HG02610 (cell line): ENCODE results near the gene PDIA2.

ENCODE experiments used
- ATAC-seq: cut with Tn5 transposase; IDR thresholded peaks from one replicate; pipeline ENCODE4 v1.9.1; 2021; ENCODE audit warnings: mild to moderate bottlenecking, moderate library complexity; ENCODE audit not compliant: unreplicated experiment

The PDIA2 gene

DNA sequence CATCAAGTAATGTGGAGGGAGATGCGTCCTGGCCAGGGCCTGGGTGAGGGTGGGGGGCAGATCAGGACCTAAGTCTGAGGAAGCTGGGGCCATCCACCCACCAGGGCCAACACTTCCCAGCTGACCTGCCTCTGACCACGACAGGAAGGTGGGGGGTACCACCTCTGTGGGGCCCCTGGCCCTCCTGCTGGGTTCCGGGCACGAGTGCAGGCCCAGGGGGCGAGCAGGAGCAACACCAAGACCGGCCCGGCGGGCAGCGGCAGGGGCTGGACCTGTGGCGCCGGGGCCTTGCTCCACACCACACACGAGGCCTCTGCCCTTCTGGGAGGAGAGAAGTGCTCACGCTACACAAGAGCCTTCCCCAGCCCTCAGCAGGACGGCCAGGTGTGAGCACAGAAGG lies 13.3 kb downstream of the PDIA2 start:
- ATAC-seq, result no peak

DNA sequence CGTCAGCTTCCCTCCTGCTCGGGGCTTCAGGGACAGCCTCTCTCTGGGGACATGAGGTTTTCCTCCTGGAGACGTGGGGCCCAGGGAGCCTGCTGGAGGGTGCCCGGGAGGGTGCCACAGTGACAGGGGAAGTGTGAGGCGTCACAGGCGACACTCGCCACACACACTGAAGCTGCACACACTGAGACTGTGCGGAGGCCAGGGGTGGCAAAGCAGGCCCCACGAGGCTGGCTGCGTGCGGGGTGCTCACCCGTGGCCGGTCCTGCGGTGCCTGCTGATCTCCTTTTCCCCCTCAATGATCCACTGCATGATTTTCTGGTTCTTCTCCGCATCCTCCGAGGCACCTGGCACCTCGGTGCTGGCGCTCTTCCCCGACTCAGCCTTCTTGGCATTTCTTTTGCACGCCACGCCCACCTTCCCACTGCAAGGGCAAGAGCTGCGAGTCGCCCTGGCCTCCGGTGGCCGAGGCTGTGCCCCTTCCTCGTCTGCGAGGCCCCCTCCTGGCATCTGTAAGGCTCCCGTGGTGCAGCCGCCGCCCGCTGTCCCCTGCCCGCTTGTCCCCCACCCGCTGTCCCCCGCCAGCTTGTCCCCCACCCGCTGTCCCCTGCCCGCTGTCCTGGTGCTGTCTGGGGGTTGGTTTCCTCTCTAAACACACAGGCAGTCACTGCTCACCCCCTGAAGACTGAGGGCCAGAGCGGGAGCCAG lies 14.0 kb downstream of the PDIA2 start:
- no peak for ATAC-seq

DNA sequence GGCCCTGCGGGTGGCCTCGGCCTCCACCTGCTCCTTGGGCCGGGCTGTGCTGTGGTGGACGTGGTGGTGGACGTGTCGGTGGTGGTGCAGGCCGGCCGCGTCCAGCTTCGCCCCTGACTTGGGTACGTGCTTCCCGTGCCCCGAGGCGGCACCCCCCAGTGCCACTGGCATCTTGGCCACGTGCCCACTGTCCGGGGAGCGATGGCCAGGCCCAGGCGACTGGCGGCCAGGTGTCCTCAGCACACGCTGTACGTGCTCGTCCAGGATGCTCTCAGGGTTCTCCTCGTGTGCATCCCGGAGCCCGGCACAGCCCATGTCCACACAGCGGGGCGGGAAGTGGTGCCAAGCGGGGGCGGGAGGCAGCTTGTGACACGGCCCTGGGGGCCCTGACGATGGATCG lies 14.9 kb downstream of the PDIA2 start:
- no peak for ATAC-seq

DNA sequence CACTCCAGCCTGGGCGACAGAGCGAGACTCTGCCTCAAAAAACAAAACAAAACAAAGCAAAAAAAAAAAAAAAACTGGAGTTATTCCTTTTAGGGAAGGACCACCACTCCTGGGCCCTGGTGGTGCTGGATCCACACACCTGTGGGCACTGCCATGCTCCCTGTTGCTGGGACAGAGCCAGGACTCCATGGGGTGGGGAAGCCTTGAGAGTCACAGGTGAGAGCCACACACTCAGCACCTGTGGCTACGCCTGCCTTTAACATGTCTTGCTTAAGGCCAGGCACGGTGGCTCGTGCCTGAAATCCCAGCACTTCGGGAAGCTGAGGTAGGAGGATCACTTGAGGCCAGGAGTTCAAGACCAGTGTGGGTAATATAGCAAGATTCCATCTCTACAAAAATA lies 18.3 kb downstream of the PDIA2 start:
- ATAC-seq, result no peak

DNA sequence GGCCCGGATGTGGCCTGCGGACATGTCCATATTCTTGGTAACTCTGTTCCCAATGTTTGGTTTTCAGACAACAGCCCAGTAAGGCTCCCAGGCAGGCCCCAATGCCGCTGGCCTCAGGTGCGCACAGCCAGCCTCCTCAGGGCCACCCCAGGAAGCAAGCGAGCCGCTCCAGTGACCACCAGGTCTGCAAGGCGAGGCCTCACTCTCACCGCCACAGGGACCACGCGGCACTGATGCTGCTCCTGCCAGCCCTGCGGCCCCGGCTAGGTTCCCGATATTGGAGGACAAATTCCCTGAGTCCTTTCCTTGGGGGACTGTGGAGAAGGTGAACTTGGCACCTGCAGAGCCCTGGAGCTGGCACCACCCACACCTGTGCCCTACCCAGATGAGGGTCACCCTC lies 19.0 kb downstream of the PDIA2 start:
- no peak for ATAC-seq

DNA sequence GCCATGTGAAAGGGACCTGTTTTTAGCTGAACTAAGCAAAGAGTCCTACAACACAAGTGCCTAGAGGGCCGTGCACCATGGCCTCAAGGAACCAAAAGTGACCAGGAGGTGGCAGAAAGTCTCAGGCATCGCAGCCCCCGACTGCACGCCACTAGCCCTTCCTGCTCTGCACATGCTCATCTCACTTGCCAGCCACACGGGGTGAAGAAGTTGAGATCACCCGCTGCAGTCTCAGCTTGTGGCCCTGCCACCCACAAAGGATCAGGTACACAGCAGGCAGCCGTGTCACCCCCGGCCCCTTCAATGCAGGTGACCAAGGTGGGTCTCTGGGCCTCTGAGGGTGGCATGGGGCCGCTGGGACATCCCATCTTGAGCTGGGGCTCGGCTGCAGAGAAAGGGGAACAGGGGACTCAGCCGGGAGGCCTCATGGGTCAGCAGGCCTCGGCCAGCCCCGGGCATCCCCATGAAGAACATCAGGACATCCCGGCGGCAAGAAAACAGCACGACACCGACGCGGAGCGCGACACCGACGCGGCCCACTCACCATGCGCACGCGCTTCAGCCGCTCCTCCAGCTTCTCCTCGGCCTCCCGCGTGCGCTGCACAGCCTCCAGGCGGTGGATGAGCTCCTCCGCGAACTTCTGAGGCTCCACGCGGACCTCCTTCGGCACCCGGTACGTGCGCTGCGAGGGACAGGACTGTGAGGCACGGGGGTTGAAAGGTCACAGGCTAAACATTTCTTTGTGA lies 21.0 kb downstream of the PDIA2 start:
- ATAC-seq, result no peak

DNA sequence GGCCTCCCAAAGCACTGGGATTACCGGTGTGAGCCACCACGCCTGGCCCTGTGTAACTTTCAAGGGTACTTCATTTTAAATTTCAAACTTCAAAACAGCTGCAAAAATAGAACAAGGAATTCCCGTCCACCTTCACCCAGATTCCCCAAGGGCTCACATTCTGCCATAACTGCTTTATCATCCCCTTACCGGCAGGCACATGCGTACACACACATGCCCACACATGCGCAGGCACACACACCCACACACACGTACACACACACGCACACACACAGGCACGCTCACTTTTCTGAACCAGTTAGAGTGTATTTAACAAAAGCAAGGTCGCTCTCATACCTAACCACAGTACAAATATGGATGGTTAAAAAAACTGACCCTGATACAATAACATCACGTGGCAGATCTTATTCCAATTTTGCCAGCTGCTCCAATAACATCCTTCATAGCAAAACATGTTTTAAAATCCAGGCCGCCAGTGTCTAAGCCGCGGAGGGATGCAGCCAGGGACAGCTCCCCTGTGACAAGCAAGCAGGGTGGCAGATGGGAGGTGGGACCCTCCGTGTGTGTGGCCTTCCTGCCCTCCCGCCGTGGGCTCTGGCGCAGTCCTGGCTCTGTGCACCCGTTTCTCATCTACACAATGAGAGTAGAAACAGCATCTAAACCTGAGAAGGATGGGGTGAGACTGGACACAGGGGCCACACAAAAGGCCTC lies 23.1 kb downstream of the PDIA2 start:
- ATAC-seq, result no peak

DNA sequence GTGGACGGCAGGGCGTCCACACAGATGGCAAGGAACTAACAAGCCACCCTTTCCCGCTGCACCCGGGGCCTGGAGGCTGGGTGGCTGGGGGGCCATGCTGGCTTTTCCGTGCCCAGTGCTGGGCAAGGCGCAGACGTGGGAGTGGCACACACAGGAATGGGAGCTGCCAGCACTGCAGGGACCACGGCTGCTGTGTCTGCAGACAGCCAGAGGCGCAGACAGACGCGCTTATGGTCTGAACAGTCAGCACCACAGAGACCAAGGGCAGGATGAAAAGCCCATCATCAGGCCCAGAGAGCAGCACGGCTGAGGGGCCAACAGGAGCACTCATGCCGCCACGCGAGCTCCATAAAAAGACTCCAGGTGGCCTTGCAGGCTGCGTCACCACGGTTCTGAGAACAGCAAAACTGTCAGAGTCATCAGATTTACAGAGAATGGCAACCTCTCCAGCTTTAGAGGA lies 24.0 kb downstream of the PDIA2 start:
- ATAC-seq, result no peak

DNA sequence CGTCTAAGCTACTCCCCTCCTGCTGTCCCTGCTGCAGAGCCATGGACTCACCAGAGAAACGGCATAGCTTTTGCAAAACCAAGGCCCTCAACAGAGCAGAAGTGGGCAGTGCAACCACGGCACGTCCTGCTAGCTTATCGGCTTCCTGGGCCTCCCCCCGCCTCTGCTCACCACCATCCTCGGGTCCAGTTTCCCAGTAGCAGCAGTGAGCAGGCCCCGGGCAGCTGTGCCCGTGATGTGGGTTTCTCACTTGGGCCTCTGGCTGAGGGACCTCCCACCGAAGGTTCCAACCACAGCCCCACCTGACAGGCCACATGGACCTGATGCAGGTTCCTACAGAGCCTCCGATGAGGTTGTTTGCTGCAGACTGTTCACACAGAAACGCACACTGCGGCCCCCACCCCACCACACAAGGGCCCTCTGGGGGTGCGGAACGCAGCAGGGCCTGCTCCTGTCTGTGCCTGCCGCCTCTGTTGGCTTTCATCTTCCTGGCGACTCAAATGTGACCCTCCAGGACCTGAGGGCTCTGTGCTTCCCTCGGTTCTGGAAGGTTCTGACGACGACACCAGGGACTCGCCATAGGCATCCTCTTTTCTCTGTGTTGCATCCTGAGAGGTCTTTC lies 24.8 kb downstream of the PDIA2 start:
- no peak for ATAC-seq

DNA sequence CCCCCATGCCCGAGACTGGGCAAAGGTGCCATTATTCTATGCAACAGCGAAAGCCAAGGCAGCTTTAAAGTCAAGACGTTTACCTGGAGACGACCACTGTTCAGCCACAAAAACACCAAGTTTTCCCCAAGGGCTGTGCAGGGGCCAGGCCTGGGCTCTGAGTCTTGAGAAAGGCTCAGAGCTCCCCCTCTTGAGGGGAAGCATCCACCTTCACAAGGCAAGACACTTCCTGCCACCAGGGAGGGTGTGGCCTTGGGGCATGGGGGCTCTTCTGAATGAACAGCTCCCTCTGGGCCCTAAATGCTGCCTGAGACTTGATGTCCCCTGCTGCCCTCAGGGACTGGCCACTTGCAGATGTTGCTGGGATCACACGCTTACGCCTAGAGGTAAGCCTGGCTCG lies 26.5 kb downstream of the PDIA2 start:
- ATAC-seq, result no peak

DNA sequence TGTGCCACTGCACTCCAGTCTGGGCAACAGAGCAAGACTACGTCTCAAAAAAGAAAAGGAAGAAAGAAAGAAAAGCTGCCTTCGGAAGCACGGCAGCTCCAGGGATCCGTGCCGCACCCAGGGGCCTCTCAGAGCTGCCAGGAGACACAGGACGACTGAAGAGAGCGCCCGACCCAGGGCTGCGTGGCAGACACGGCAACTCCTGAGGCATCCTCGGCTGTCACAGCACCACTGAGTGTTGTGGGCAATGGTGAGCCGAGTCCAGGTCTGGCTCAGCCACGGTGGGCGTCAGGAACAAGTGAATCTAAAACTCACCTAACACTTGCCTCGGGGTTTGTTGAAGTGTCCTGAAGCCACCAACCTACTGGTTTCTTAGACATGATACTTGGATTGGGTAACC lies 28.8 kb downstream of the PDIA2 start:
- ATAC-seq, result no peak

DNA sequence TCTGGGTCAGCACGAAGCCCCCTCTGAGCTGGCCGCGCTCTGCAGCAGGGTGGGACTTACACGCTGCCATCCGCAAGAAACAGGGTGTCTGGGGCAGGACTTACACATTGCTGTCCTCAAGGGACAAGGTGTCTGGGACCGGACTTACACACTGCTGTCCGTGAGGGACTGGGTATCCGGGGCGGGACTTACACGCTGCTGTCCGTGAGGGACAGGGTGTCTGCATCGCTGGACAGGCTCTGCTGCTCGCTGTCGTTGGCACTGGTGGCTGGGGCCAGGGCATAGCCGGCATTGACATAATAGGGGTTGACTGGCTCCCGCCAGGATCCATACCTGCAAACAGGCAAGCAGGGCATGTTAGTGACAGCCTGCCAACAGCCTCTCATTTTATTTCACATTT lies 31.4 kb downstream of the PDIA2 start:
- ATAC-seq, result no peak

DNA sequence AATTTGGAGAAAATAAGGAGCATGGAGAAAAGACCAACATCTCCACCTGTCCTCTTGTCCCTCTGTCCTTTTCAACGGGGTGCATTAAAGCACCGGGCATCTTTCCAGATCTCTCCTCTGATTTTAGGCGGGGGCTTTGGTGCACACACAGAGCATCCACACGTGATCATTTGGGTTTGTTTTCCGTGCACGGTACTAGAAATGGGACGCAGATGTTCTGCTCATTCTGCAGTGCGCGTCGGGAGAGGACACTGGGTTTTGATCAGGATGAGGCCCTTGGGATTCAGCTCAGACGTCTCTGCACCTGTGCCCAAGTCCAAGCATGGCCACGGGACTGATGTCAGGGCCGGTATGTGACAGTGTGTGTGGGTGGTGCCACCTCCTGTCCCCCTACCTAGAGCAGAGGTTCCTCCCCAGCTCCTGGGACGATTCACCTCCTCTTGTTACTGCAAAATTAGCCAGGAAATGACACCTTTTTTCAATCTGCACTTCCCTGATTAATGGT lies 31.9 kb downstream of the PDIA2 start:
- no peak for ATAC-seq

DNA sequence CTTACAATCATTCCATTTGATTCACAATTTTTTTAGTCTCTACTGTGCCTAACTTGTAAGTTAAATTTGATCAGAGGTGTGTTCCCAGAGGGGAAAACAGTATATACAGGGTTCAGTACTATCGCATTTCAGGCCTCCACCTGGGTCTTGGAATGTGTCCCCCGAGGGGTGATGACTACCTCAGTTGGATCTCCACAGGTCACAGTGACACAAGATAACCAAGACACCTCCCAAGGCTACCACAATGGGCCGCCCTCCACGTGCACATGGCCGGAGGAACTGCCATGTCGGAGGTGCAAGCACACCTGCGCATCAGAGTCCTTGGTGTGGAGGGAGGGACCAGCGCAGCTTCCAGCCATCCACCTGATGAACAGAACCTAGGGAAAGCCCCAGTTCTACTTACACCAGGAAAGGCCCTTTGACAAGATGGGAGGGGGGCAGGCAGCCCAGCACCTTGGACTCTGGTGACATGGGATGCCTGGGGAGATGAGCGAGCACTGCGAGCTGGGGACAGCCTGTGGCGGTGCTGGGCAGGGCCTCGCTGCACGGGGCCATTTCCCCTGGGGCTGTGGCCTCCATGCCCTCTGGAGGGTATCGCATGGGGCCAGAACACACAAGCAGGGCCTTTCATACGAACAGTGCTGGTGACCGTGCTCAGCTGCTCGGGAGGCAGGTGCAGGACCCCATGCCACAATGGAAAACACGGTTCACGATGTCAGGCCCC lies 33.9 kb downstream of the PDIA2 start:
- no peak for ATAC-seq

DNA sequence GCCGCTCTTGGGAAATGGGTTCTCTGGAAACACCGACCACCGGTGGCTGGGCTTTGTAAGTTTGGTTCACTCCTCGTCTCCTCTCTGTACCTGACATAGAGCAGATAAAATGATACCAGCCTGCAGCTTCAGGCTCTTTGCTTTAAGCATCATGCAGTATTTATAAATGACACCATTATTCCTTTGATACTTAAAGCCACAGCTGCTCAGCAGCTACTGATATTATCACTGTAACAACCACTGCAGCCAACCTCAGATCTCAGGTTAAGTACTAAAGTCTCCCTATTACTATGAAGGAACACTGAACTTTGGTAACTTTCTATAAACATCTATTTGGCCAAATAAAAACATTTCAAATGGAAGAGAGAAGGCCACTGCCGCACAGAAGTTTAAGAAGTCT lies 34.6 kb downstream of the PDIA2 start:
- ATAC-seq, result no peak

DNA sequence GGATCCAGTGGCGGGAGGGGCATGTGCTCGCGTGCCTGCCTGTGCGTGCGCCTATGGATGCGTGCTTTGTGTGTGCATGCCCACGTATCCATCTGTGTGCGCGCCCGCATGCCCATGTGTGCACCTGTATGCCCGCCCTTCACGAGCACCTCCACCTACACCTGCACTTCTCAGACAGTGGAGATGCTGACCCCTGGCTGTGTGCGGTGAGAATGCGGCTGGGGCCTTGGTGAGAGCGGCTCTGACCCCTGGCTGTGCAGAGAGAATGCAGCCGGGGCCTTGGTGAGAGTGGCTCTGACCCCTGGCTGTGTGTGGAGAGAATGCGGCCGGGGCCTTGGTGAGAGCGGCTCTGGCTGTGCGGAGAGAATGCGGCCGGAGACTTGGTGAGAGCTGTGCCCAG lies 35.7 kb downstream of the PDIA2 start:
- no peak for ATAC-seq

DNA sequence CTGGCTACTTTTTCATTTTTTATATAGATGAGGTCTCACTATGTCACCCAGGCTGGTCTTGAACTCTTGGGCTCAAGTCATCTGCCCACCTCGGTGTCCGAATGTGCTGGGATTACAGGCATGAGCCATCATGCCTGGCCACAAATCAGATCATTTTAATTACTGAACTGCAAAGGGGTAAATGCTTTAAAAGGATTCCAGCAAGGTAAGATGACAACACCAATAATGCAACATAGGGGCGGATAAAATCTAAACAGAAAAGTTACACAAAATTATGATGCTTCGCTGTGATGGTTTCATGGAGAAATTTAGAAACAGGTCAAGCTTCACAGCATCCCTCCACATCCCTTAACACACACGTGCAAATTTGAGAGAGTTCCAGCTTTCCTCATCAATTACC lies 37.2 kb downstream of the PDIA2 start:
- ATAC-seq, result no peak

DNA sequence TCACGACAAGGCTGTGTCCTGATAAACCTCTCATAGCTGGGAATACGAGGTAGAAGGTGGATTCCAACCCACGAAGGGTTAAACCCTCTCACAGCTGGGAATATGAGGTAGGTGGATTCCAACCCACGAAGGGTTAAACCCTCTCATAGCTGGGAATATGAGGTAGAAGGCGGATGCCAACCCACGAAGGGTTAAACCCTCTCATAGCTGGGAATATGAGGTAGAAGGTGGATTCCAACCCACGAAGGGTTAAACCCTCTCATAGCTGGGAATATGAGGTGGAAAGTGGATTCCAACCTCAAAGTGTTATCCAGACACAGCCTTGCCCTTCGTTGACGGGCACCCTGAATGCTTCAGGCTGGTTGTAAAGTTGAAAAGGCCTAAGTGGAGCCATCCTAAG lies 38.6 kb downstream of the PDIA2 start:
- ATAC-seq, result no peak

DNA sequence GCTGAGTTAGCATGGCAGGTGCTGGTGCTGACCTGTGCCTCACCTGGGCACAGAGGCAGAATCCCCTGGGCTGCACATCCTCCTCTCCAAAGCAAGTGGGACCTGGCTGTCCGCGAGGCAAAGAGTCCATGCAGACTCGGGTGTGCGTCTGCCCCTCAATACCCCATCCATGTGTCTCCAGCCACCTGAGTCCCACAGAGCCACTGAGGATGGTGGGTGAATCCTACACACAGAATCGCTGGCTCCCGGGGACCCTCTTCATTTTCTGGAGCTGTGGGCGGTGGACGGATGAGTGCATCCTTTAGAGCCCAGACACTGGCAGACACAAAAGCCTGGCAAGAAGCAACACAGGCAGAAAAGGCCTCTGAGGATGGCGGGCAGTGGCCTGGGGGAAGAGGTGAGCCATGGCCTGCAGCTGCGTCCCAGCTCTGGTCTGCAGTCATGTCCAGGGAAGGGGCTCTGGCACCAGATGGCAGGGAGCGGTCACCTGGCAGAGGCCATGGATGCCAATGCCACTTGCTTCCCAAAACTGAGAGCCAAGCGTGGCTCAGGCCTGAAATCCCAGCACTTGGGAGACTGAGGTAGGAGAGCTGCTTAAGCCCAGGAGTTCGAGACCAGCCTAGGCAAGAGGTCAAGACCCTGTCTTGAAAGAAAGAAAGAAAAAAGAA lies 39.6 kb downstream of the PDIA2 start:
- no peak for ATAC-seq

DNA sequence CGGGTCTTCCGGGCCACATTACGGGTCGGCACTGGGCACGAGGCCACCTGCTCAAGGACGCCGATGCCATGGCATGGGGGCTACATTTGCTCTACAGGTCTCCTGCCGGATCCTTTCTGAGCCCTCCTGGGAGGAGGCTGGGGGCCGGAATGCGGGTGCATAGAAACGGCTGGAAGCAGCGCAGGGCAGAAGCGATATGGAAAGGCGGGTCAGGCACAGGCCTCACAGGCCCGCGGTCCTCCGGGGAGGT lies 41.2 kb downstream of the PDIA2 start:
- ATAC-seq, result no peak
